ENCODE measurements around the gene OBSL1.

The OBSL1 gene

DNA sequence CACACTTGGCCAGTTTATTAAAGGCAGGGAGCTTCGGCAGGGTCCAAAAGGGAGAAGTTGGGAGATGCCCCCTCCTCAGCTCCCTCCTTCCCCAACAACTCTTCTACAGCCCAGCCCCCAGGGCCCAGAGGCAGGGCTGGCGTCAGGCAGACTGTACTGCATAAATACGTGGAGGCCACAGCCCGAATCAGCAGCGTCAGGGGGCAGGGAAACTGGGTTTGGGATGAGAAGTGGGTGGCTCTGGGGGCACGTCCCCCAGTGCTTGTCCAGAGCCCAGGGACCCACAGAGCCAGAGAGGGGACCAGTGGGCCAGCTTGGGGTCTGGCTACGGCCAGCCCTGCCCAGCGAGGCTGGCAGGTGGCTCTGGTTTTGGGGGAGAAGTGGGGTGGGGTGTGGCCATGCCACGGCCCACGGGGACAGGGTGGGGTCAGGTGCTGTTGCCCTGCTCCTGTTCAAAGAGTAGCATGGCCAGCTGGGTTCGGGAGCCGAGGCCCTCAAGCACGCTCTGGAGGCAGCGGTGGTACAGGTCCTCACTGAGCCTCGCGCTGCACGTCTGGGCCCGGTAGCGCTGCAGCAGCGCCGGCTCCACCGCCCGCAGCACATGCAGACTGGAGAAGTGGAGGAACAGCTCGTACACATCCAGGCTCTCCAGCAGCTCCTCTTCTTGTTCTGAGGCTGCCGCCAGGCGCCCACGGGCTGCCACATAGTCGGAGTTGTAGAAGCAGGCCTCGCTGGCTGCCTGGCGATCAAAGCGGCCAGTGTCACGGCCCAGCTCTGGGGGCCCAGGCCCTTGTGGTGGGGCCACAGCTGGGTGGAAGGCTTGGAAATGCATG is 32.2 kb downstream of the OBSL1 start:
- H3K4me3 Mint-ChIP-seq: no peak overlapping the region
- peaks cover 70% of the 10 kb centered on the region for H3K27me3 Mint-ChIP-seq
- H3K36me3 Mint-ChIP-seq: peaks cover 14% of the 10 kb centered on the region
- no peak overlapping the region for H3K27ac Mint-ChIP-seq
- no peaks in the 10 kb centered on the region for H3K9me3 Mint-ChIP-seq
- ATAC-seq: no peak
- peaks cover 14% of the 10 kb centered on the region for H3K4me1 Mint-ChIP-seq

DNA sequence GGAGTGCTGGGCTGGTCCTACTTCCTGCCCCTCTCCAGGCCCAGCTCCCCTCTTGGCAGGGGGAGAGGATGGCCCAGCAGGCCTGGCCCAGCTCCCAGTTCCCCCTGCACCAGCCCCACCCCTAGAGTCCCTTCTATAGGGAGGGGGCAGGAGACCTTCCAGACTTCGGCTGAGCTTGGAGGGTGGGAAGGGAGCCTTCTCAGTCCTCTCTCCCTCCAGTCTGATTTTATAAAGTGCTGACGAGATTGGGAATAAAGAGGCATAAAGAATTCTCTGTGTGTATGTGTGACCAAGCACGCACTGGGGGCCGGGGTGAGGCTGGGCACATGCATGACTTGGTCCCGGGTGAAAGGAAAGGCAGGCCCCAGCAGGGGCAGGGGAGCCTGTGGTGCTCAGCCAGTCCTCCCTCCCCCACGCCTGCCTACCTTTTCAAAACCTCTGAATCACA is 32.8 kb downstream of the OBSL1 start:
- no peak overlapping the region for H3K4me3 Mint-ChIP-seq
- H3K27ac Mint-ChIP-seq: no peak overlapping the region
- H3K9me3 Mint-ChIP-seq: no peaks in the 10 kb centered on the region
- H3K4me1 Mint-ChIP-seq: peaks cover 12% of the 10 kb centered on the region
- H3K36me3 Mint-ChIP-seq: peaks cover 14% of the 10 kb centered on the region
- H3K27me3 Mint-ChIP-seq: peaks cover 71% of the 10 kb centered on the region
- ATAC-seq: no peak

DNA sequence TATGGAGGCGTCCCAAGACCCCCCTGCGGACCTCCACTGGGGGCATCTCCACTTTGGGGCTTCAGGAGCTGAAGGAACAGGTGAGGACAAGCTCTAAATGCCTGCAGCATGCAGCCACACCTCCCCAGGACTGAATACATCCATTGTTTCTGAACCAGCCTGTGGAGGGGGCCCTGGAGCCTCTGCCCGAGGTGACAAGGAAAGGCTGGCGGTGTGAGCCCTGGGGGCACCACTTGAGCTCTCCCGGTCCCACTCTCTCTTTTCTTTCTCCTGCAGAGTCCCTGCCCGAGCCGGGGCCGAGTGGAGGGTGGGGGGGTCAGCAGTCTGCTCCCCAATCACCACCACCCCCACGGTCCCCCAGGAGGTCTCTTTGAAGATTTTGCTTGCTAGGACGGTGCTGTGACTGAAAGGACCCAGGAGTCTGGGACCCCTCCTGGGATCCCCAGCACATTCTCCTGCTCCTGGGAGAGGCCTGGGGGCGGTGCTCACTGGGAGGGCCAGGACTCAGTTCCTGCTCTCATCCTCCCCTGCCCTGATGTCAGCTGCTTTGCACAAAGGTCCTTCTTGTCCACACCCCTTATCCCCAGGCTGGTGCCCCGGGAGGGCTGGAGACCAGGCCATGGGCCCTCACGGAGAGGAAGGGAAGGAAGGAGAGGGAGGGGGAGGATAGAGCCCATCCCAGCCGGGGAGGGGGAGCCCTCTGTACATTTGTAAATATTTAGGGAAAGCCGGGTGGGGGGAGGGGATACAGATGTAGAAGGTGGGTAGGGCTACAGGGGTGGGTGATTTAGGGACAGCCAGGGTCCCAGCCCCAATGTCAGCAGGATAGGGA is 33.5 kb downstream of the OBSL1 start:
- Mint-ChIP-seq H3K36me3 (peaks cover 14% of the 10 kb centered on the region), H3K27me3 (peaks cover 78% of the 10 kb centered on the region), H3K27ac (no peak overlapping the region), H3K9me3 (no peaks in the 10 kb centered on the region), H3K4me1 (peaks cover 11% of the 10 kb centered on the region), H3K4me3 (no peak overlapping the region)
- no peak for ATAC-seq

DNA sequence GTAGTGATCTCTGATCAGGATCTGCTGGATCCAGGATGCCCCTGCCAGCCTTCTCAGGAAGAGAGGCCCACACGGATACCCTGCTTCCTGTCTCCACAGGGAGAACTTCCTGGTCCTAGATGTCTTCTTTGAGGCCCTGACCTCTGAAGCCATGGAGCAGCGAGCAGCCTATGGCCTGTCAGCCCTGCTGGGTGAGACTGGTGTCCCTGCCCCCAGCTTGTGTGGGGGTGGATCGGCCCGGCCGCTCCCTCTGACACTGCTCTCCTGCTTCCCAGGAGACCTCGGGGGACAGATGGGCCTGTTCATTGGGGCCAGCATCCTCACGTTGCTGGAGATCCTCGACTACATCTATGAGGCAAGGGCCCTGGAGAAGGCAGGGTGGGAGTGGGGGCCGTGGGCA is 34.4 kb downstream of the OBSL1 start:
- Mint-ChIP-seq H3K9me3 (no peaks in the 10 kb centered on the region), H3K36me3 (peaks cover 14% of the 10 kb centered on the region), H3K4me1 (peaks cover 5% of the 10 kb centered on the region), H3K4me3 (no peak overlapping the region), H3K27me3 (peaks cover 87% of the 10 kb centered on the region), H3K27ac (no peak overlapping the region)
- ATAC-seq: no peak

DNA sequence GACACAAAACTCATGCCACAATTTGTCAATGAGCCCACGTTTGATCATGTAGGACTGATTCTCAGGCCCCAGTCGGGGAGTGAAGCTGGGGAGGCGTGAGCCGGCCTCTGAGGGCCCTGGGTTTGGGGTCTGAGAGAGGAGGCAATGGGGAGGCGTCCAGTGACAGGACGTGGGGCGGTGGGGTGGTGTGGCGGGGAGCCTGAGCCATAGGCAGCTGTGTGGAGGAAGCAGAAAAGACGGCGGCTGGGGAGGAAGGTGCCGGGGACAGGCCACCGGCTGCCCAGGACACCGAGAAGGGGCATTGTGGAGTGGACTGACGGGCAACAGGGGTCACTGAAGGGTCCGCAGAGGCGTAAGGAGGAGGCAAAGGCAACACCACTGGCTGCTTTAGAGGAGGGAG is 34.9 kb downstream of the OBSL1 start:
- ATAC-seq: no peak
- H3K4me1 Mint-ChIP-seq: peaks cover 4% of the 10 kb centered on the region
- no peak overlapping the region for H3K27ac Mint-ChIP-seq
- H3K9me3 Mint-ChIP-seq: no peaks in the 10 kb centered on the region
- H3K27me3 Mint-ChIP-seq: peaks cover 92% of the 10 kb centered on the region
- no peak overlapping the region for H3K4me3 Mint-ChIP-seq
- H3K36me3 Mint-ChIP-seq: peaks cover 14% of the 10 kb centered on the region

DNA sequence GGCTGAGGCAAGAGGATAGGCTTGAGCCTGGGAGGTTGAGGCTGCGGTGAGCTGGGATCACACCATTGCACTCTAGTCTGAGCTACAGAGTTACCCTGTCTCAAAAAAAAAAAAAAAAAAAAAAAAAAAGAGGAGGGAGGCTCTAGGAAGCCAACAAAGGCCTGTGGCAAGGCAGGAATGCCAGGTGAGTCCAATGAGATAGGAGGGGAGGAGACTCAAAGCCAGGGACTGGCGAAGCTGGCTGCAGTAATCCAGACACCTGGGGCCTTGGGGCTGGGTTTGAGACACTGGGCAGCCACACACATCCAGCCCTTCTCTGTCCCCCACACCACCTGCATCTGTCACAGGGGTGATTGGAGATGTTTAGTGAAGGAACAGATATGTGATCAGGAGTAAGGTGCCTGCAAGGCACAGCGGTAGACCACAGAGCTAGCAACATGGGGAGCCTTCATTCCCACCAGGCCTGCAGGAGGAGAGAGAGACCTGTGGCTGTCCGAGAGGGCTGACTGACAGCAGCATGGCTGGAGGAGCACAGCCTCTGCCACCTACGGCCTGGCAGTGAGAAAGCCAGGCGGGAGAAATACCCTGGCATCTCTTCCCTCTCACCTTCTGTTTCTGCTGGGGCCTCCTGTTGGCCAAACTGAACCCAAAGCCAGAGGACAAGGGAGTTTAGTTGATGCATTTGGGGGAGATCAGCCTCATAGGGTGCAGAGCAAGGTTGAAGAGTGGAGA is 37.2 kb downstream of the OBSL1 start:
- H3K27me3 Mint-ChIP-seq: peaks cover 92% of the 10 kb centered on the region
- peaks cover 5% of the 10 kb centered on the region for H3K36me3 Mint-ChIP-seq
- H3K27ac Mint-ChIP-seq: no peak overlapping the region
- H3K4me1 Mint-ChIP-seq: peaks cover 8% of the 10 kb centered on the region
- no peak overlapping the region for H3K4me3 Mint-ChIP-seq
- no peak for ATAC-seq
- H3K9me3 Mint-ChIP-seq: no peaks in the 10 kb centered on the region

DNA sequence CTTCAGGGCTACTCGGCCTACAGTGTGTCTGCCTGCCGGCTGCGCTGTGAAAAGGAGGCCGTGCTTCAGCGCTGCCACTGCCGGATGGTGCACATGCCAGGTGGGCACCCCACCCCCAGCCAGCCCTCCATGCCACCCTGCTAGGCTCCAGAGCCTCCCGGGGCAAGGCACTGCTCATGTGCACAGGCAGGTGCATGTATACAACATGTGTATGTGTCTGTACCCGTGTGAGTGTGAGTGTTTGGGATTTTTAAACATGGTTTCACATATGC is 39.0 kb downstream of the OBSL1 start:
- peaks cover 84% of the 10 kb centered on the region for H3K27me3 Mint-ChIP-seq
- peaks cover 8% of the 10 kb centered on the region for H3K4me1 Mint-ChIP-seq
- no peaks in the 10 kb centered on the region for H3K9me3 Mint-ChIP-seq
- H3K27ac Mint-ChIP-seq: no peak overlapping the region
- H3K4me3 Mint-ChIP-seq: no peak overlapping the region
- no peaks in the 10 kb centered on the region for H3K36me3 Mint-ChIP-seq
- no peak for ATAC-seq

DNA sequence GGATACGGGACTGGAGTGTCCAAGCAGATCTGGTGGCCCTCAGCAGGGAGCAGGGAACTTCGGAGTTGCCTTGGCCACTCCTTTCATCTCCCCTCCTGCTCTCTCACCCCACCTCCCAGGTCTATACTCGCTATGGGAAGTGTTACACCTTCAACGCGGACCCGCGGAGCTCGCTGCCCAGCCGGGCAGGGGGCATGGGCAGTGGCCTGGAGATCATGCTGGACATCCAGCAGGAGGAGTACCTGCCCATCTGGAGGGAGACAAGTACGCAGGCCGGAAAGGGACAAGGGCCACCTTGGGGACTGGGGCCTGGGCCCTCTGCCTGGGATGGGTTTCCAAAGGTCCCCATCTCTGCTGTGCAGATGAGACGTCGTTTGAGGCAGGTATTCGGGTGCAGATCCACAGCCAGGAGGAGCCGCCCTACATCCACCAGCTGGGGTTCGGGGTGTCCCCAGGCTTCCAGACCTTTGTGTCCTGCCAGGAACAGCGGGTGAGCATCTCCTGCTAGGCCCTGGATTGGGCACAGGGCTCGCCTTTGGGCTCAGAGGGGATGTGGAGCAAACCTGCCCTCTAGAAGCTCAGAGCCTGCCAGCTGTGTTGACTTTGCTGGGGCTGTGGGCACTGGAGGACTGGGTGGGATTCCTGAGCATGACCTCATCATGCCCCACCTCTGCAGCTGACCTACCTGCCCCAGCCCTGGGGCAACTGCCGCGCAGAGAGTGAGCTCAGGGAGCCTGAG is 39.5 kb downstream of the OBSL1 start:
- H3K4me1 Mint-ChIP-seq: peaks cover 8% of the 10 kb centered on the region
- peaks cover 84% of the 10 kb centered on the region for H3K27me3 Mint-ChIP-seq
- H3K27ac Mint-ChIP-seq: no peak overlapping the region
- no peaks in the 10 kb centered on the region for H3K36me3 Mint-ChIP-seq
- H3K9me3 Mint-ChIP-seq: no peaks in the 10 kb centered on the region
- ATAC-seq: no peak
- no peak overlapping the region for H3K4me3 Mint-ChIP-seq

DNA sequence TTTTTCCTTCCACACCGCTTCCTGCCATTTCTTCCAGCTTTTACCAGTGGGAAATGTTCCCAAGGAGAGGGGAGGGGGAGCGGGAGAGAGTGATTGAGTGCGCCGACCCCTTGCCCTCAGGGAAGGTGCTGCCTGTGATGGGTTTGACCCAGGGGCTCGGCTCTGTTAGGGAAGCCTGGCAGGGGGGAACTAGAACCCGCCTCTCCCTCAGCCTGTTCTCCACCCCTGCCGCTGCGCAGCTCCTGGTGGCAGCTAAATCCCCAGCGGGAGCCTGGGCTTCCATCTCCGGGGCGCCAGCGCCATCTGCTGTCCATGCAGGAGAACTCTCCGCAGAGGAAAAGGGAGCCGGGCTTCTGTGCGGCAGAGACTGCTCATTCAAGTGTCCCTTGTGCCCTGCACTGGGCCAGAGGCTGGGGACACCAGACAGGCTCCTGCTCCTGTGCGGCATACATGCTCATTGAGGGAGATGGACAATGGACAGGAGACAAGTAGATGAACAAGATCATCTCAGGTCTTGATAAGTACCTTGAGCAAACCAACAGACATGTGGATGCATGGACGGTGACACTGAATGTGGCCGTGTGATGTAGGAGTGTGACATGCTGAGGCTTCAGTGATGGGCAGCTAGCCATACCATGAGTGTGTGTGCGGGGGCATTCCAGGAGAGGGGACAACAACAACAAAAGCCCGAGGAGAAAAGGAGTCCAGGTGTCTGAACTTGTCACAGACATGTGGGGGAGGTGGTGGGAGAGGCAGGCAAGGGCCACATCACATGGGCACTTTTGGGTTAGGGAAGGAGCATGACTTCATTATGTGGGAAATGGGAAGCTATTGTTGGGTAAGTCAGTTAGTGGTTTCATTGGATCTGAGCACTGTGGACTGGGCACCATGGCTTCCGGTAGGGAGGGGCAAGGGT is 41.0 kb downstream of the OBSL1 start:
- Mint-ChIP-seq H3K27me3 (peaks cover 84% of the 10 kb centered on the region), H3K4me1 (peaks cover 8% of the 10 kb centered on the region), H3K27ac (no peak overlapping the region), H3K36me3 (no peaks in the 10 kb centered on the region), H3K9me3 (no peaks in the 10 kb centered on the region), H3K4me3 (no peak overlapping the region)
- peak; percentile 76 for ATAC-seq

DNA sequence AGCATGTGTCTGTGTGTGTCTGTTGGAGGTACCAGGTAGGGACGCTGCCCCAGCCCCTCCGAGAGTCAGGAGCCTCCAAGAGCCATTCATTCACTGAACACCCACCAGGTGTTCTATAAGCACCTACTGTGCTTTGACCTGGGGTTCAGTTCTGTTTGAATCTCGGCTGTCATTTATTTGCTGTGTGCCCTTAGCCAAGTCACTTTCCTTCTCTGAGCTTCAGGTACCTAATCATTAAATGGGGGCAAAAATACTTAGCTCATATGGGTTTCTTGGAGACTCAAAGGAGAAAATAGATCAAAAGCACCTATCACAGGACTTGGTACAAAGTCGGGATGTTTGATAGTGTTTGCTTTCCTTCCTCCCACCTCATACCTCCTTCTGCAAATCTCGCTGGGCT is 43.9 kb downstream of the OBSL1 start:
- Mint-ChIP-seq H3K9me3 (no peaks in the 10 kb centered on the region), H3K27me3 (peaks cover 78% of the 10 kb centered on the region), H3K4me1 (peaks cover 8% of the 10 kb centered on the region), H3K36me3 (no peaks in the 10 kb centered on the region), H3K4me3 (no peak overlapping the region), H3K27ac (no peak overlapping the region)
- no peak for ATAC-seq

DNA sequence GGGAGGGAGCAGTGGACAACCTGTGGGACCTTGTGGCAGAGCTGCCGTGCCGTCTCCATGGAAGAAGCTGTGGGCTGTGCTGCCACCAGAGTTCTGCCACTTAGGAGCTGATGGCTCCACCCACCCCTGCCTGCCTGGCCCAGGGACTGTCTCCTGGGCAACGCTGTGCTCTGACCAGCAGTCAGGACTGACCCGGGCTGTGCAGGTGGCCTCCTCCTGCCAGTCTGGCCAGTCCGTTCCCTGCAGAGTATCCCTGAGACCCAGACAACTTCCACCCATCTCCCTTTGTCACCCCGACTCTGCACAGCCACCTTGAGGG is 44.3 kb downstream of the OBSL1 start:
- no peaks in the 10 kb centered on the region for H3K9me3 Mint-ChIP-seq
- no peak for ATAC-seq
- peaks cover 10% of the 10 kb centered on the region for H3K4me1 Mint-ChIP-seq
- no peak overlapping the region for H3K27ac Mint-ChIP-seq
- no peak overlapping the region for H3K4me3 Mint-ChIP-seq
- no peaks in the 10 kb centered on the region for H3K36me3 Mint-ChIP-seq
- peaks cover 77% of the 10 kb centered on the region for H3K27me3 Mint-ChIP-seq

DNA sequence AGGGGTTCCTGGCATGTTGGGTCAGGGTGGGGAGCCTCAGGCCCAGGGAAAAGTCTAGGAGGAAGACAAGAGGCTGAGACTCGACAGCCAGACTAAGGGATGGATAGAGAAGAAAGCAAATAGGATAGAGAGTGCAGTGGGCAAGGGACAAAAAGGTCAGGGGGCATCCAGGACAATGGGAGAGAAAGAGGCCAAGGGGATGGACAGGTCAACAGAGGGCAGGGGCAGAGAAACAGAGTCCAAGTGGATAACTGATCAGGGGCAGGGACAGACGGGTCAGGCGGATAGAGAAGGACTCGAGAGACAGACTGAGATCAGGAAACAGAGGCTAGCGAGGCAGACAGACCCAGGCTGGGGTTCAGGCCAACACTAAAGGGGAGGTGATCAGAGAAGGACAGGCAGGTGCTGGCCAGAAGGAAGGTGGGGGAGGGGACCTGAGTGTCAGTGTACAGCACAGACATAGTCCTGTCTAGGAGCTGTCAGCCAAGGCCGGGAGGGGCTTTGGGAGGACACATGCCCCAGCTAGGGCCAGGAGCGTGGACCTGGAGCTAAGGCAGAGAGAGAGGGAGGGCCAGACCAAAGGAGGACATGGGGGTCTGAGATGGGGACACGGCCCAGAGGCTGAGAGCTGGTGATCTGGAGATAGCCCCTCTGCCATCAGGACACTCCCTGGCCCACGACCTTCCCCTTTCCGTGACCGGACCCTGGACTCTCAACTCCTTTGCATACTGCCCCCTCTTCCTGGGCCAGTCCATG is 44.8 kb downstream of the OBSL1 start:
- Mint-ChIP-seq H3K27ac (no peak overlapping the region), H3K4me1 (peaks cover 15% of the 10 kb centered on the region), H3K27me3 (peaks cover 77% of the 10 kb centered on the region), H3K4me3 (no peak overlapping the region), H3K36me3 (no peaks in the 10 kb centered on the region), H3K9me3 (no peaks in the 10 kb centered on the region)
- no peak for ATAC-seq

DNA sequence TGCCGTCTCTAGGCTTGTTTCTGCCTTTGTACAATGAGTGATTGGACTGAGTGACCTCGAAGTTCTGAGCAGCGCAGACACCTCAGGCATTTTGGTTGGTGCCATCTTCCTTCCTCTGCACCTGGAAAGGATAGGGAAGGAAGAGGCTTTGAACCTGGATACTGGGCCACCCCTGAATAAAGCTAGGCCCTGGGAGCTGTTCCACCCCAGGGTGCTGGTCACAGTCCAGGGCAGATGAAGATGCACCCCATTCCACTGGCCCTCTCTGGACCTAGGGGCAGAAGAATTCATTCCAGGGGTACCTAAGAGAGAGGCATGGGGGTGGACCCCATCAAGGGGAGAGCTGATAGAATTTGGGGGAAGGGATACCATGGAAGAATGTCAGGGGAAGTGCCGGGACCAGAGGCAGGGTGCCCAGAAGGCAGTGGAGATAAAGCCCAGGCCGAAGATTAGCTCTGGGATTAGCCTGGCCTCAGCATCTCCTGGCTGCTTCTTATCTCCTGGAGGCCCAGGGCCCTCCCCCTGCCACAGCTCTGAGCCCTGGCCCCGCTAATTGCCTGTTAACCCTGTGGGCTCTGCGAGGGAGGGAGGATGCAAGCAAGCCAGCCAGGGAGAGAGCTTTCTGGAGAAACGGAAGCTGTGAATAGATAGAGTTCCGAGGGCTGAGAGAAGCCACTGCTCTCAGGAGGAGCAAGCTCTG is 45.7 kb downstream of the OBSL1 start:
- Mint-ChIP-seq H3K36me3 (no peaks in the 10 kb centered on the region), H3K27me3 (peaks cover 77% of the 10 kb centered on the region), H3K27ac (no peak overlapping the region), H3K4me3 (no peak overlapping the region), H3K9me3 (no peaks in the 10 kb centered on the region), H3K4me1 (peaks cover 18% of the 10 kb centered on the region)
- ATAC-seq: no peak
